ENCODE measurements around the gene ERCC6L2.

ERCC6L2 gene

GRCh38 chr9:95924987-95925386 is 49.5 kb downstream of the ERCC6L2 start:
- DNase-seq: no peak

GRCh38 chr9:95927271-95928004 is 51.9 kb downstream of the ERCC6L2 start:
- no peak for DNase-seq

GRCh38 chr9:95930277-95930676 is 54.8 kb downstream of the ERCC6L2 start:
- DNase-seq: no peak

GRCh38 chr9:95935861-95936578 is 60.5 kb downstream of the ERCC6L2 start:
- DNase-seq: no peak

- no peak for DNase-seq
Measured at GRCh38 chr9:95936579-95937075, 61.1 kb downstream of the ERCC6L2 start.

- no peak for DNase-seq
Measured at GRCh38 chr9:95937131-95937530, 61.6 kb downstream of the ERCC6L2 start.

- no peak for DNase-seq
Measured at GRCh38 chr9:95938724-95939123, 63.2 kb downstream of the ERCC6L2 start.

GRCh38 chr9:95939472-95939871 is 64.0 kb downstream of the ERCC6L2 start:
- no peak for DNase-seq

GRCh38 chr9:95940265-95940664 is 64.8 kb downstream of the ERCC6L2 start:
- no peak for DNase-seq

- DNase-seq: no peak
Measured at GRCh38 chr9:95942016-95942415, 66.5 kb downstream of the ERCC6L2 start.

GRCh38 chr9:95947118-95947517 is 71.6 kb downstream of the ERCC6L2 start:
- DNase-seq: no peak

GRCh38 chr9:95952471-95952870 is 77.0 kb downstream of the ERCC6L2 start:
- DNase-seq: no peak

GRCh38 chr9:95953986-95954385 is 78.5 kb downstream of the ERCC6L2 start:
- no peak for DNase-seq

- DNase-seq: no peak
Measured at GRCh38 chr9:95954940-95955339, 79.4 kb downstream of the ERCC6L2 start.

GRCh38 chr9:95962936-95963335 is 87.4 kb downstream of the ERCC6L2 start:
- no peak for DNase-seq

GRCh38 chr9:95963659-95964058 is 88.2 kb downstream of the ERCC6L2 start:
- no peak for DNase-seq

- no peak for DNase-seq
Measured at GRCh38 chr9:95966306-95966705, 90.8 kb downstream of the ERCC6L2 start.

- no peak for DNase-seq
Measured at GRCh38 chr9:95970317-95970716, 94.8 kb downstream of the ERCC6L2 start.

- DNase-seq: no peak
Measured at GRCh38 chr9:95971815-95972214, 96.3 kb downstream of the ERCC6L2 start.

GRCh38 chr9:95974389-95974788 is 98.9 kb downstream of the ERCC6L2 start:
- DNase-seq: no peak

GRCh38 chr9:95977371-95977770 is 101.9 kb downstream of the ERCC6L2 start:
- DNase-seq: no peak

GRCh38 chr9:95978106-95978505 is 102.6 kb downstream of the ERCC6L2 start:
- DNase-seq: no peak

- no peak for DNase-seq
Measured at GRCh38 chr9:95979446-95979845, 104.0 kb downstream of the ERCC6L2 start.
